ENCODE results near the gene MPV17L.
"Not testable (repeated sequence)": the region's sequence is repeated elsewhere in the genome, so short reads cannot be mapped to it uniquely, and the experiment has no call there.

MPV17L gene

DNA sequence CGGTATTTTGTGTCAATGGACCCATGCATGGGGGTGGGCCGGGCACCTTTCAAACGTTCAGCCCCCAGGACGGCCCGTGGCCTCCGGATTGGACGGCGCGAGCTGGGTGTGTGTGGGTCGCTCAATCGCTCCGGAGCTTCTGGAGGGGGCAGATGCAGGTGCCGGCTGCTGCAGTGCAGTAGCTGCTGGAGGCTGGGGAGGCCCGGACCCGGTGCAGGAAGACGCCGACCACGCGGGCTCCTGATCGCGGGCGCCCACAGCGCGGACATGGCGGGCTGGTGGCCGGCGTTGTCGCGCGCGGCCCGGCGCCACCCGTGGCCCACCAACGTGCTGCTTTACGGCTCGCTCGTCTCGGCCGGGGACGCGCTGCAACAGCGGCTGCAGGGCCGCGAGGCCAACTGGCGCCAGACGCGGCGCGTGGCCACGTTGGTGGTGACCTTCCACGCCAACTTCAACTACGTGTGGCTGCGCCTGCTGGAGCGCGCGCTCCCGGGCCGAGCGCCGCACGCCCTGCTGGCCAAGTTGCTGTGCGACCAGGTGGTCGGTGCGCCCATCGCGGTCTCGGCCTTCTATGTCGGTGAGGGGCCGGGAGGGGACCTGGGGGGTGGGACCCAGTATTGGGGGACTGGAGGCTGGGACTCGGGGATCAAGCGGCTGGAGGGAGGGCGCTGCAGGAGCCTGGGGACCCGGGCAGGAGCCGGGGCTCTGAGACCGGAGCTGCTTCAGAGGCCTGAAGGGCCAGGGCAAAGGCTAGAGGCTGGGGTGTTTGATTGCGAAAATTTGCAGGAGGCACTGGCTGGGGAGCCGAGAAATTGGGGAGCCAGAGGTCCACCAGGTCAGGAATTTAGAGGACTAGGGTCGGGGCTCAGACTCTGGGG is at the start of gene MPV17L:
TSS of gene MPV17L (plus strand) at position 124 of the 878 bp plus-strand sequence. CDS start at position 268, 144 bp downstream.
- H3K4me1 ChIP-seq (ENCODE audit: low read length); H3K9ac ChIP-seq (ENCODE audit: low read length); H3K36me3 ChIP-seq (replicated peaks; ENCODE audit: low read depth, low read length); H3K79me2 ChIP-seq (ENCODE audit: low read length); H3K27ac ChIP-seq (ENCODE audit: low read length); H3K9me3 ChIP-seq (ENCODE audit: insufficient read depth, low read length); H2AFZ ChIP-seq (ENCODE audit: low read depth, low read length); H3K4me2 ChIP-seq (ENCODE audit: low read length); H4K20me1 ChIP-seq (ENCODE audit: insufficient read depth, low read length); H3K4me3 ChIP-seq (ENCODE audit: low read length); H3K27me3 ChIP-seq (ENCODE audit: low read depth, low read length): not testable (repeated sequence)

GRCh38 chr16:15348721-15349120 is 46.8 kb upstream of the MPV17L start:
- not testable (repeated sequence) for H3K4me3 ChIP-seq (ENCODE audit: low read length); H2AFZ ChIP-seq (ENCODE audit: low read depth, low read length); H3K36me3 ChIP-seq (replicated peaks; ENCODE audit: low read depth, low read length); H3K79me2 ChIP-seq (ENCODE audit: low read length); H3K27me3 ChIP-seq (ENCODE audit: low read depth, low read length); H3K9me3 ChIP-seq (ENCODE audit: insufficient read depth, low read length); H3K9ac ChIP-seq (ENCODE audit: low read length); H3K4me1 ChIP-seq (ENCODE audit: low read length); H3K27ac ChIP-seq (ENCODE audit: low read length); H3K4me2 ChIP-seq (ENCODE audit: low read length); H4K20me1 ChIP-seq (ENCODE audit: insufficient read depth, low read length)

- not testable (repeated sequence) for H2AFZ ChIP-seq (ENCODE audit: low read depth, low read length)
Observed at GRCh38 chr16:15351251-15351650, 44.3 kb upstream of the MPV17L start.

GRCh38 chr16:15351745-15352144 is 43.8 kb upstream of the MPV17L start:
- not testable (repeated sequence) for H3K4me2 ChIP-seq (ENCODE audit: low read length); H3K4me3 ChIP-seq (ENCODE audit: low read length); H4K20me1 ChIP-seq (ENCODE audit: insufficient read depth, low read length); H3K9ac ChIP-seq (ENCODE audit: low read length); H3K4me1 ChIP-seq (ENCODE audit: low read length); H2AFZ ChIP-seq (ENCODE audit: low read depth, low read length); H3K9me3 ChIP-seq (ENCODE audit: insufficient read depth, low read length); H3K79me2 ChIP-seq (ENCODE audit: low read length); H3K27ac ChIP-seq (ENCODE audit: low read length); H3K36me3 ChIP-seq (replicated peaks; ENCODE audit: low read depth, low read length); H3K27me3 ChIP-seq (ENCODE audit: low read depth, low read length)

More at GRCh38 chr16:15351251-15351650, 44.3 kb upstream of the MPV17L start:
- not testable (repeated sequence) for H3K4me3 ChIP-seq (ENCODE audit: low read length); H3K79me2 ChIP-seq (ENCODE audit: low read length); H3K9ac ChIP-seq (ENCODE audit: low read length); H3K4me1 ChIP-seq (ENCODE audit: low read length); H3K9me3 ChIP-seq (ENCODE audit: insufficient read depth, low read length); H3K36me3 ChIP-seq (replicated peaks; ENCODE audit: low read depth, low read length); H4K20me1 ChIP-seq (ENCODE audit: insufficient read depth, low read length); H3K27me3 ChIP-seq (ENCODE audit: low read depth, low read length); H3K4me2 ChIP-seq (ENCODE audit: low read length); H3K27ac ChIP-seq (ENCODE audit: low read length)

DNA sequence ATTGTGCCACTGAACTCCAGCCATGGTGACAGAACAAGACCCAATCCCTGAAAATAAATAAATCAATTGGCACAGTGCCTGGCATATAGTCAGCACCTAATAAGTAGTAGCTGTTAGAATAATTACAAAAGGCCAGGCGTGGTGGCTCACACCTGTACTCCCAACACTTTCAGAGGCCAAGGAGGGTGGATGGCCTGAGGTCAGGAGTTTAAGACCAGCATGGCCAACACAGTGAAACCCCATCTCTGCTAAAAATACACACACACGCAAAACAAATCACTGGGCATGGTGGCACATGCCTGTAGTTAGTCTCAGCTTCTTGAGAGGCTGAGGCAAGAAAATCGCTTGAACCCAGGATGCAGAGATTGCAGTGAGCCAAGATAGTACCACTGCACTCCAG is 42.7 kb upstream of the MPV17L start:
- not testable (repeated sequence) for H3K4me3 ChIP-seq (ENCODE audit: low read length); H3K27ac ChIP-seq (ENCODE audit: low read length); H3K79me2 ChIP-seq (ENCODE audit: low read length); H3K36me3 ChIP-seq (replicated peaks; ENCODE audit: low read depth, low read length); H3K27me3 ChIP-seq (ENCODE audit: low read depth, low read length); H3K4me1 ChIP-seq (ENCODE audit: low read length); H4K20me1 ChIP-seq (ENCODE audit: insufficient read depth, low read length); H3K4me2 ChIP-seq (ENCODE audit: low read length); H3K9ac ChIP-seq (ENCODE audit: low read length); H2AFZ ChIP-seq (ENCODE audit: low read depth, low read length); H3K9me3 ChIP-seq (ENCODE audit: insufficient read depth, low read length)

DNA sequence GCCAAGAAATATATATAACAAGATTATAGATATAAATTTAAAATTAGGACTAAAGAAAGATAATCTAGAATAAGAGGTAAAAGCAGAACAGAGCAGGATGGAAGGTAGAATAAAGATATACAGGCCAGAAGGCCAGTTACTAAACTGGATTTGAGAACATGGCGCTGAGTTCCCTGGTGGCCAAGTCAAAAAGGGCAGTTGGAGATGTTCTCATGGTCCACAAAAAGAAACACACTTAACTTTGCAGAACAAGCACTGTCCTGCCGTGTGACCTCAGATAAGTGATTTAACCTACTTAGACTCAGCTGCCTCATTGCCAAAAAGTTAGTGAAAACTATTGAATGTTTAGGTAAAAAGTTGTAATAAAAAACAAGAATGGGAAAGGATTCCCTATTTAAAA is 40.7 kb upstream of the MPV17L start:
- not testable (repeated sequence) for H3K27ac ChIP-seq (ENCODE audit: low read length); H3K4me3 ChIP-seq (ENCODE audit: low read length); H3K4me1 ChIP-seq (ENCODE audit: low read length); H3K79me2 ChIP-seq (ENCODE audit: low read length); H3K9ac ChIP-seq (ENCODE audit: low read length); H2AFZ ChIP-seq (ENCODE audit: low read depth, low read length); H3K27me3 ChIP-seq (ENCODE audit: low read depth, low read length); H3K4me2 ChIP-seq (ENCODE audit: low read length); H3K9me3 ChIP-seq (ENCODE audit: insufficient read depth, low read length); H3K36me3 ChIP-seq (replicated peaks; ENCODE audit: low read depth, low read length); H4K20me1 ChIP-seq (ENCODE audit: insufficient read depth, low read length)

DNA sequence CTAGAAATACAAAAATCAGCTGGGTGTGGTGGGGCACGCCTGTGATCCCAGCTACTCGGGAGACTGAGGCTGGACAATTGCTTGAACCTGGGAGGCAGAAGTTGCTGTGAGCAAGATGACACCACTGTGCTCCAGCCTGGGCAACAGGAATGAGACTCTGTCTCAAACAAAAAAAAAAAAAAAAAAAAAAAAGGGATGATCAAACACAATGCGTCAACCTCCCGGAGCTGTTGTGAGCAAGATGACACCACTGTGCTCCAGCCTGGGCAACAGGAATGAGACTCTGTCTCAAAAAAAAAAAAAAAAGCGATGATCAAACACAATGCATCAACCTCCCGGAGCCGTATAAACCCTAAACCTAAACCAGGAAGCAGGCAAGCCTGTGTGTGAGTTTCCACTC is 38.1 kb upstream of the MPV17L start:
- not testable (repeated sequence) for H3K36me3 ChIP-seq (replicated peaks; ENCODE audit: low read depth, low read length); H3K27ac ChIP-seq (ENCODE audit: low read length); H3K27me3 ChIP-seq (ENCODE audit: low read depth, low read length); H3K79me2 ChIP-seq (ENCODE audit: low read length); H3K9me3 ChIP-seq (ENCODE audit: insufficient read depth, low read length); H3K4me3 ChIP-seq (ENCODE audit: low read length); H3K9ac ChIP-seq (ENCODE audit: low read length); H4K20me1 ChIP-seq (ENCODE audit: insufficient read depth, low read length); H3K4me2 ChIP-seq (ENCODE audit: low read length); H3K4me1 ChIP-seq (ENCODE audit: low read length); H2AFZ ChIP-seq (ENCODE audit: low read depth, low read length)

DNA sequence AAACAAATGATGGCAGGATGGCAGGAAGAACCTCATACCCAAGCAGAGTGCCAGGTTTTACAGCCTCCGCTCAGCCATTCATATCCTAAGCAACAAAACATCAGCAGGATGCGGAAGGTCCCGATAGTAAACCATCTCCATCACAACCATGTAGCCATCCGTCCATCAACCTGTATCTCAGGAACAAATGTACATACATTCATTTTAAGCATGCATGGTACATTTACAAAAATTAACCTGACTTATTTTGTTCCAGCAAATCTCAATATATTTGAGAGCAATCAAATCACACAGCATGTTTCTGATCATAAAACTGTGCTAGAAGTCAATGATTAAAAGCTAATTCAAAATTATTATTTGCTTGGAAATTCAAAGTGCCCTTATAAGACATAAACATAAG is 17.4 kb upstream of the MPV17L start, which contains the start of gene NPIPA5:
TSS of gene NPIPA5 (minus strand) at position 101 of the 400 bp plus-strand sequence. CDS start at position 101, 0 bp downstream.
- not testable (repeated sequence) for H3K27ac ChIP-seq (ENCODE audit: low read length); H3K36me3 ChIP-seq (replicated peaks; ENCODE audit: low read depth, low read length); H3K4me2 ChIP-seq (ENCODE audit: low read length); H3K9me3 ChIP-seq (ENCODE audit: insufficient read depth, low read length); H3K4me1 ChIP-seq (ENCODE audit: low read length); H3K4me3 ChIP-seq (ENCODE audit: low read length); H3K27me3 ChIP-seq (ENCODE audit: low read depth, low read length); H3K79me2 ChIP-seq (ENCODE audit: low read length); H4K20me1 ChIP-seq (ENCODE audit: insufficient read depth, low read length); H3K9ac ChIP-seq (ENCODE audit: low read length); H2AFZ ChIP-seq (ENCODE audit: low read depth, low read length)

DNA sequence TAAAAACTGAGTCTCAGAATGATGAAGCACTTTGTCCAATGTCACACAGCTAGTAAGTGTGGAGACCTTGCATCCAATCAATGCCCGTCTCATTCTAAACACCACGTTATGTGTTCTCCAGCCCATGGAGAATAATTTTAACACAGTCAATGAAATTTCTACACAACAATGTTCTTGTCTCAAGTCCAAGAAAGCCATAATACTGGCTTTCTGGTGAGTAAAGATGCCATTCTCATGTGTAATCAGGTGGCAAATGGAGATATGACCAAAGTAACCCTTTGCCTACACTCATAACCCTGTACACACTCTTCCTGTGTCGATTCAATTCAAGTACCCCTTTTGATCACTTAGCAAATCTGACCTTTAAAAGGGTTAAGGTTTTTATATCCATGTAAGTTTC is 12.7 kb upstream of the MPV17L start:
- not testable (repeated sequence) for H3K27ac ChIP-seq (ENCODE audit: low read length); H3K4me1 ChIP-seq (ENCODE audit: low read length); H3K4me2 ChIP-seq (ENCODE audit: low read length); H3K9me3 ChIP-seq (ENCODE audit: insufficient read depth, low read length); H4K20me1 ChIP-seq (ENCODE audit: insufficient read depth, low read length); H3K36me3 ChIP-seq (replicated peaks; ENCODE audit: low read depth, low read length); H3K79me2 ChIP-seq (ENCODE audit: low read length); H3K27me3 ChIP-seq (ENCODE audit: low read depth, low read length); H3K9ac ChIP-seq (ENCODE audit: low read length); H3K4me3 ChIP-seq (ENCODE audit: low read length); H2AFZ ChIP-seq (ENCODE audit: low read depth, low read length)

GRCh38 chr16:15388060-15388459 is 7.5 kb upstream of the MPV17L start:
- not testable (repeated sequence) for H4K20me1 ChIP-seq (ENCODE audit: insufficient read depth, low read length); H3K9me3 ChIP-seq (ENCODE audit: insufficient read depth, low read length); H3K4me3 ChIP-seq (ENCODE audit: low read length)

More at GRCh38 chr16:15388060-15388459, 7.5 kb upstream of the MPV17L start:
- not testable (repeated sequence) for H3K4me2 ChIP-seq (ENCODE audit: low read length); H3K36me3 ChIP-seq (replicated peaks; ENCODE audit: low read depth, low read length); H3K4me1 ChIP-seq (ENCODE audit: low read length); H3K79me2 ChIP-seq (ENCODE audit: low read length); H3K9ac ChIP-seq (ENCODE audit: low read length); H3K27ac ChIP-seq (ENCODE audit: low read length); H2AFZ ChIP-seq (ENCODE audit: low read depth, low read length); H3K27me3 ChIP-seq (ENCODE audit: low read depth, low read length)
